Muscle of back (tissue), 13 donors: ENCODE measurements around the gene PYGO2. TPM values are rescaled to one million over a fixed set of nuclear protein-coding genes. Genes with fewer than 3 reads are reported as not detected.

Experiments
- DNase-seq, 3 donors: peaks; one replicate each; pipeline versions ENCODE4 v3.0.0 to v3.0.0-alpha.2; 2013
- long read RNA-seq, 9 donors: transcript quantifications; one replicate each; lab custom pipeline, GENCODE V29; 2026
- polyA plus RNA-seq, 10 donors: library from polyadenylated mRNA; unstranded; fragments of 120-200 nt; gene quantifications; one replicate each; pipeline ENCODE4 v1.2.1, GENCODE V29; 2013; ENCODE audit not compliant: insufficient read length in 10 of 10

PYGO2 gene
- polyA plus RNA-seq: 10 to 100 TPM; 25.6 to 33.5 (median 26.9) TPM
- long read RNA-seq, donor 1, transcript PYGO2-202 (3 exons, 3,146 nt): major isoform, 12 of 12 reads
- long read RNA-seq, donor 1, partial matches to known transcripts: 0 of 12 reads
- long read RNA-seq, donor 1, other reads (novel, unspliced or antisense): 0 of 12 reads
- long read RNA-seq, donor 2, transcript PYGO2-202 (3 exons, 3,146 nt): major isoform, 8 of 8 reads
- long read RNA-seq, donor 2, partial matches to known transcripts: 0 of 8 reads
- long read RNA-seq, donor 2, other reads (novel, unspliced or antisense): 0 of 8 reads
- long read RNA-seq, donor 3: 0 reads
- long read RNA-seq, donor 4, transcript PYGO2-202 (3 exons, 3,146 nt): major isoform, 7 of 7 reads
- long read RNA-seq, donor 4, partial matches to known transcripts: 0 of 7 reads
- long read RNA-seq, donor 4, other reads (novel, unspliced or antisense): 0 of 7 reads
- long read RNA-seq, donor 5, transcript PYGO2-202 (3 exons, 3,146 nt): major isoform, 19 of 24 reads
- long read RNA-seq, donor 5, partial matches to known transcripts: 5 of 24 reads
- long read RNA-seq, donor 5, other reads (novel, unspliced or antisense): 0 of 24 reads
- long read RNA-seq, donor 6, transcript PYGO2-202 (3 exons, 3,146 nt): major isoform, 13 of 32 reads
- long read RNA-seq, donor 6, partial matches to known transcripts: 19 of 32 reads
- long read RNA-seq, donor 6, other reads (novel, unspliced or antisense): 0 of 32 reads
- long read RNA-seq, donor 7, transcript PYGO2-202 (3 exons, 3,146 nt): major isoform, 6 of 6 reads
- long read RNA-seq, donor 7, partial matches to known transcripts: 0 of 6 reads
- long read RNA-seq, donor 7, other reads (novel, unspliced or antisense): 0 of 6 reads
- long read RNA-seq, donor 8, transcript PYGO2-202 (3 exons, 3,146 nt): major isoform, 9 of 10 reads
- long read RNA-seq, donor 8, partial matches to known transcripts: 0 of 10 reads
- long read RNA-seq, donor 8, other reads (novel, unspliced or antisense): 0 of 10 reads
- long read RNA-seq, donor 9, partial matches to known transcripts: 0 of 2 reads
- long read RNA-seq, donor 9, other reads (novel, unspliced or antisense): 0 of 2 reads

DNA sequence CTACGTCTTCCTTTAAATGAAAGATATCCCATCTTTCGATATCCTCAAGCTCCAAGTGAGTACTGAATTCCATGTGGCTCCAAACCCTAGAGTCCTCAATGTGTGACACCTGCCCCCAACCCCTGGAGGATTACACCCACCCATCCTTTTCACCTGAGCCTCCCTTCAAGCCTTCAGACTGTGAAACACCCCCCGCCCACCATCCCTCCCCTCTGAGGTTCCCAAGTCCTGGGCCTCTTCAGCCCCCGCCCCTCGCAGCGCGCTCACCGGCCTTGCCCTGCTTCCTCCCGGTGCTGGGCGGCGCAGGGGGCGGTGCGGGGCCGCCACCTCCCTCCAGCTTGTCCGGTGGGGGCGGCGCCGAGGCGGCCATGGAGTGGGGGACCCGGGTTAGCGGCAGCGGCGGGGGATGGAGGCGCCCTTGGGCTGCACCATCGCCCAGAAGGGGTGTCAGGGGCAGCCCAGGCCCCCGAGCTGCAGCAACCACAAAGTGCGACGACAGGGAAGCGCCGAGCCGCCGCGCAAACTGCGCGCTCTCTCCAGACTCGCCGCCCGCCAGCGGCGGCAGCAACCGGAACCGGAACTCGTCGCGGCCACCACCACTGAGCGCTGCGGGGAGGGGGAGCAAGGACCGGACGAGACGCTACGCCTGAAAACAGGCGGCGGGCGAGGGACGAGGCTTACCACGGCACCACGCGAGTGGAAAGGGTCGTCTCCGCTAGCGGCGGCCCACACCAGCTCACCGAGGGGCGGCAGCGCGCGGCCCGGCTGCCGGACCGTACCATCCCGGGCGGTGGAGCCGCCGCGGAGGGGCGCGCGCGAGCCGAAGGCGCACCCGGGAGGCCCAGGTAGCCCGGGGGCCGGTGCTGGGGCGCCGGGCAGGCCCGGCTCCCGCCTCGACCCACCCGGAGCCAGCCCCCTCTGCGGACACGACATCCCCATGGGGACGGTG is at the start of gene PYGO2:
Gene PYGO2 (minus strand): TSS at position 576 of the 949 bp plus-strand sequence. CDS start 206 bp downstream, at position 370.
- DNase-seq: peak; percentile 76 to 97 (median 87)

DNA sequence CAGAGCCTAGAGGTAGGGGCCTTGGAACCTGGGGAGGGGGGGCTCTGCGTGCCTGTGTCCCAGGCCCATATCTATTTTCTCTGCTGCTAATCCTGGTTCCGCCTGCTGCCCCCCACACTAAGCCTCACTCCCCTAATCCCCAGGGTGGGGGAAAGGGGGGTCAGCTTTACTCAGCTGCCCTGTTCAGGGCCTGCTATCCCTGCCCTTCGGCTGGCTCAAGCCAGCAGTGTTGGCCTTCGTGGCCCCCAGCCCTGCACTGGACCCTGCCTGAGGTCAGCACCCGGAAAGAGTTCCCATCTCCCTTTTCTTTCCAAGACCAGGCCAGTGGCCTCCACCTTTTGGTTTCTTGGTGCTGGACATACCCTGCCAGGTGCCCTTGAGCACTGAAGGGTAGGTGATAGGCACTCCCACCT is 49.4 kb upstream of the PYGO2 start:
- no peak for DNase-seq

DNA sequence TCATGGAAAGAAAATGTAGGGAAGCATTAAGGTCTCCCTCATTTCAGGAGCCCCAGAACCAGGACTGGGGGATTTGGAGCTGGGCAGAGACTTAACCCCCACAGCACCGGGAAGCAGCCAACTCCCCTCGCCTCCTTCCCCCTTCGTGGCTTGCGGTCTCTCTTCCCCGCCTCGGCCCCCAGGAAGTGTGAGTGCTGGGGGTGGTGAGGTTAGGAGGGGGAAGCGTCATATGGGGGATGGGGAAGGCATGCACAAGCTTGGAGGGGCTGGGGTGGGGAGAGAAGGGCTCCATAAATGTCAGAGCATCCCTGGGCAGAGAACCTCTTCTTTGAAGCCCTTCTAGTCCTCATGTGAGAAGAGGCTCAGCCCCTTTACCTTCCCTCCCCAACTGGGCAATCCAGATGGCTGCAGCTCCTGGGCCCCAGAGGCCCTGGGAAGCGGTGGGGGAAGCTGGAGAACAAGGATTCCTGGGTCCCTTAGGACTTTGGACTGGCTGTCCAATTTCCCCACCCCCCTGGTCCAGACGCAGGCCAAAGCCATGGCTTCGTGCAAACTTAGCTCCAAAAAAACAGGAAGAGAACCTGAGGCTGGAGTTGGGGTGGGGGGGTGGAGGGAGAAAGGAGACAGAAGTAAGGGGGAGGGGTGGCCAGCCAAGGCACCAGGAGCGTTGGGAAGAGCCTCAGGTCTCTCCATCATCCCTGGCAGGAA is 48.8 kb upstream of the PYGO2 start:
- DNase-seq: no peak

GRCh38 chr1:155009742-155010141 is 48.2 kb upstream of the PYGO2 start:
- no peak for DNase-seq

DNA sequence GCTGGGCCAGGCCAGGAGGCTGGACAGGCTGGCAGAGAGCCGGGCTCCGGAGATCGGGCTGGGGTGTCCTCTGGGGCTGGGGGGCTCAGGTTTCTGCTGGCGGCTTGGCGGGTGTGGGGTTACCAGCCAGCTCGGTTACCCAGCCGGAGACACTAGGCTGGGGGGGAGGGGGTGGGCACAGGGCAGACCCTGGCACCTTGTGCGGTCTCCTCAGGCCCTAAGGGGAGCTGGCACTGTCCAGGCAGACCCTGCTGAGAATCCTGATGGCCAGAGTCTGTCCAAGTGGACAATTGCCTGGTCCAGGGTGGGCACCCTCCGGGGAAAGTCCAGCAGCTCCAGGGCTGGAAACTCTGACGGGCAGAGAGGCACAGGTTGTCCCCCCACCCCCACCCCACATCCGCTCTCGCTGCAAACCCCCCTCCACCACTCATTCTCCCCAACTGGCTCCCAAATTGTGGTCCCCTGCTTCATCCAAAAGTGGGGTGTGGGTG is 47.7 kb upstream of the PYGO2 start:
- DNase-seq: no peak

DNA sequence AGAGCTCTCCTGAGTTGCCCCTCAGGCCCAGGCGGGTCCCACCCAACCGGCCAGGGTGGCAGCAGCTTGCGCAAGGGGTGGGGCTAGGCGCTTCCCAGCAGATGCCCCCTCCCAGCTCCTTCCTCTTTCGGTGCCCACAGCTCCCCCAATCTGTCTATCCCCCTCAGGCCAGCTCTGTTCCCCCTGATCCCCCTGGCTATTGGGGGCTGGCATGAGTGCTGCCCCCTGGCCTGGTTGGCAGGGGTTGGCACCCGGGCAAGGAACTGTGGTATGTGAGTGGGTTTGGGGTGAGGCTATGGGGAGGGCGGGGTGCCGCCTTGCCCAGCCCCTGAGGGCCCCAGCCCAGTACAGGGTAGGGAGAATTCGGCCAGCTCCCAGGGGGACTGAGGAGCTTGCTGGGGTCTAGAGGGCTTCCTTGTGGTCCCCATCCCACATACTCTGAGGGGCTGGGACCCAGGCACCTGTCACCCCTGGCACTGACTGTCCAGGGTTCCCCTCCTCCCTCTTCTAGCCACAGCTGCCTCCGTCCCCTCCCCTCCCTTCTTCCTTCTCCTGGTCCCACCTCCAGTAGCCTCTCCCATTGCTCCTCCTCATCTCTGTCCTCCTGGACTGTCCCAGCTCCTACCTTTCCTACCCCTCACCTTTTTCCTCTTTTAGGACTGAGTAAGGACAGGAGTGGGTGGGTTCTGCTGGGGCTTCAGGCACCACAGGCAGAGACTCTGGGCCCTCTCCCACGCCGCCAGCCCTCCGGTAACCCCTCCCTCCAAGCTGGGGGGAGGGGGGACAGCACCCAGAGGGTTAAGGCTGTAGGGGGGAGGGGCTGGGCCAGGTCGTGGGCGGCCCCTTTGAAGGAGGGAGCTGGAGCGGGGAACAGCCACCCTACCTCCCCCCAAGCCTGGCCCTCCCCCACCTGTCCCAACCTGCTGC is 46.7 kb upstream of the PYGO2 start:
- no peak for DNase-seq

GRCh38 chr1:155007251-155007828 is 45.8 kb upstream of the PYGO2 start:
- no peak for DNase-seq

GRCh38 chr1:155006601-155007101 is 45.1 kb upstream of the PYGO2 start:
- DNase-seq: peak in 2 of 3 donors; percentile 23 to 75

- no peak for DNase-seq
Measured at GRCh38 chr1:155005076-155006011, 43.8 kb upstream of the PYGO2 start.

- DNase-seq: no peak
Measured at GRCh38 chr1:155004352-155005075, 42.9 kb upstream of the PYGO2 start.

DNA sequence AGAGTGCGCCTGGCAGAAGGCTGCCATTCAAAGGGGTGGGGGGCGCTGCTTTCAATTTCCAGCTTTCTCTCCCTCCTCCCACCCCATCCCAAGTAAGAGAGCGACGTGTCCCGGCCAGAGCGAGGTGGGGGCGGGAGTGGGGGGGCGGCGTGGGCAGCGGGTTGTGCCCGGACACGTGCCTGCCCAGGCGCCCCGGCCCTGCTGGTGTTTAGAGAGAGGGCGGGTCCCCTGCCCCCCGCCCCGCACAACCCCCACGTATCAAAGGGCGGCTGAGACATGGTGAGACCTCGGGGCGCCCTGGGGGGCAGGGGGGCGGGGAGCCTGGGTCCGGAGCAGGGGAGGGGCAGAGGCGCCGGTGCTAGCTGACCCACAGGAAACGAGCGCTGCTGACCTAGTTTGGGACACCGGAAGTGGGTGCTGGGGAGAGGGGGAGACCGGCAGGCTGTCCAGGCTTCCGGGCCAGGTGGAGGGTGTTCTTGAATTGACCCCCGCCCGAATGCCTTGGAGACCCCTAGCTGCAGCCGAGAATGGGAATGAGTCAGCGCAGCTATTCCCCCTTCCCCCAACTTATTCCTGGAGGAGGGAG is 42.3 kb upstream of the PYGO2 start:
- DNase-seq: peak; percentile 32 to 74 (median 50)

- DNase-seq: peak; percentile 24 to 75 (median 63)
Measured at GRCh38 chr1:155003227-155003765, 41.7 kb upstream of the PYGO2 start.

GRCh38 chr1:155002464-155003226 is 41.1 kb upstream of the PYGO2 start, which contains the start of gene ZBTB7B:
Gene ZBTB7B, plus strand, starts transcription at chr1:155002802. Its CDS starts 11,859 bp downstream, at chr1:155014661.
- peak in 2 of 3 donors; percentile 42 to 82 for DNase-seq

- peak; percentile 99 to 100 (median 100) for DNase-seq
Measured at GRCh38 chr1:155001675-155002463, 40.3 kb upstream of the PYGO2 start.
